SU-DHL-6 (cell line): ENCODE measurements around the gene ST3GAL4.
"Not testable (repeated sequence)": the region's sequence is repeated elsewhere in the genome, so short reads cannot be mapped to it uniquely, and the experiment has no call there.

ENCODE experiments used
- CTCF ChIP-seq: fragments of 200-600 bp; sonication (generic); IDR thresholded peaks from one replicate; pipeline ENCODE4 v1.5.1; 2017; ENCODE audit warnings: antibody characterized with exemption, mild to moderate bottlenecking, low read length, moderate library complexity; ENCODE audit not compliant: insufficient read depth, poor library complexity, severe bottlenecking
- EZH2phosphoT487 ChIP-seq: fragments of 200-600 bp; sonication (generic), shearing (Covaris generic); conservative IDR thresholded peaks from 2 replicates; pipeline ENCODE4 v1.6.1; 2018; ENCODE audit warnings: mild to moderate bottlenecking, antibody characterized with exemption, low read length, moderate library complexity, mixed read lengths

DNA sequence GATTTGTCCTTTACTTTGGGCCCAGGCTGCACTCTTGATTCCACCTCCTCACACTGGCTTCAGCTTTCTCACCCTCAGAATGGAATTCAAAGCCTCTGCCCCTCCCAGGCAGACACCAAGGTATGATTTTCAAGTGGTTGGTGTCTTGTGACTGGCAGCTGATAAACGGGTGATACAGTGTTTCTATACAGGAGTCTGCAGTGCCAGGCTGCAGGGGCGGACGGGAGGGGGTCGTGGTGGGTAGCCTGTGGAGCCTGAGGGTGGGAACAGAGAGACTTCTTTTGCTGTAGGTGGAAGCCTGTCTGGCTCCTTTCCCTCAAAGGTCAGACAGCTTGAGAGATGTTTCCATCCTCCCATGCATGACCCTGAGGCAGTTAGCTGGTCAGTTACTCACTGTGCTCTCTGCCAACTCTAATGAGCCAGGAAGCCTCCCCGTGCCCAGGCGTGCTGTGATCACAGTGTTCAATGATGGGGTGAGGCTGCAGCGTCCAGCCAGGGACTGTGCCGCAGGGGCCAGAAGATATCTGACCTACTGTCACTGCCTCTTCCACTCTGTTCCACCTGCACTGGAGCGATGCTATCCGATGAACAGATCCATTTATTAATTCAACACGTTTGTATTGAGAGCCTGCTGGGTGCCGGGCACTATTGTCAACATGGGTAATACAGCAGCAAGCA lies 18.0 kb downstream of the ST3GAL4 start:
- not testable (repeated sequence) for TF ChIP-seq CTCF, EZH2phosphoT487
